Stimulated activated CD8-positive, alpha-beta memory T cell treated with anti-CD3 and anti-CD28 coated beads, Interleukin-4, amount 100 ng/mL, for 48 hours (primary cell): Measurements from ENCODE around the gene CLDN34.

Experiments used
- DNase-seq: peaks from one replicate; pipeline ENCODE4 v3.0.0-alpha.2; 2020

The CLDN34 gene

GRCh38 chrX:9983441-9983840 lies 16.3 kb downstream of the CLDN34 start:
- DNase-seq, result no peak

- DNase-seq, result no peak
Measured at GRCh38 chrX:9983846-9984245, 16.7 kb downstream of the CLDN34 start.

GRCh38 chrX:9988762-9989161 lies 21.6 kb downstream of the CLDN34 start:
- no peak for DNase-seq

- DNase-seq, result no peak
Measured at GRCh38 chrX:9992061-9992460, 24.9 kb downstream of the CLDN34 start.

GRCh38 chrX:9992724-9993123 lies 25.6 kb downstream of the CLDN34 start:
- no peak for DNase-seq

- DNase-seq, result peak; percentile 86
Measured at GRCh38 chrX:9995855-9996339, 28.7 kb downstream of the CLDN34 start.

GRCh38 chrX:9997041-9997440 lies 29.9 kb downstream of the CLDN34 start:
- DNase-seq, result no peak

- DNase-seq, result peak; percentile 73
Measured at GRCh38 chrX:9997524-9997923, 30.4 kb downstream of the CLDN34 start.

GRCh38 chrX:10001496-10001895 lies 34.3 kb downstream of the CLDN34 start:
- DNase-seq, result no peak

GRCh38 chrX:10004832-10005475 lies 37.8 kb downstream of the CLDN34 start:
- no peak for DNase-seq

- no peak for DNase-seq
Measured at GRCh38 chrX:10006086-10006485, 38.9 kb downstream of the CLDN34 start.

- DNase-seq, result no peak
Measured at GRCh38 chrX:10006770-10007169, 39.6 kb downstream of the CLDN34 start.

- no peak for DNase-seq
Measured at GRCh38 chrX:10007621-10008020, 40.5 kb downstream of the CLDN34 start.

GRCh38 chrX:10008483-10009056 lies 41.4 kb downstream of the CLDN34 start:
- DNase-seq, result no peak

- DNase-seq, result no peak
Measured at GRCh38 chrX:10009741-10010140, 42.6 kb downstream of the CLDN34 start.

- DNase-seq, result no peak
Measured at GRCh38 chrX:10010686-10011085, 43.5 kb downstream of the CLDN34 start.

- DNase-seq, result no peak
Measured at GRCh38 chrX:10011261-10011931, 44.2 kb downstream of the CLDN34 start.

GRCh38 chrX:10011991-10012390 lies 44.8 kb downstream of the CLDN34 start:
- no peak for DNase-seq

GRCh38 chrX:10014462-10015354 lies 47.5 kb downstream of the CLDN34 start:
- peak; percentile 75 for DNase-seq

- no peak for DNase-seq
Measured at GRCh38 chrX:10015355-10015722, 48.2 kb downstream of the CLDN34 start.

- DNase-seq, result no peak
Measured at GRCh38 chrX:10015723-10016518, 48.8 kb downstream of the CLDN34 start.

GRCh38 chrX:10016519-10017132 lies 49.5 kb downstream of the CLDN34 start:
- no peak for DNase-seq
